Neutrophil (primary cell): ENCODE measurements around the gene SLC25A22.

Experiments
- H3K27ac ChIP-seq: fragments of 200-600 bp; sonication (generic); 2 replicates; pipeline ENCODE4 v1.5.1; 2016; ENCODE audit warnings: mild to moderate bottlenecking, moderate library complexity
- H3K27me3 ChIP-seq: fragments of 200-600 bp; sonication (generic); 2 replicates; pipeline ENCODE4 v1.6.0; 2016; ENCODE audit warnings: mild to moderate bottlenecking
- H3K36me3 ChIP-seq: fragments of 200-600 bp; sonication (generic); 2 replicates; pipeline ENCODE4 v1.5.1; 2017
- H3K4me1 ChIP-seq, 2 experiments: fragments of 200-600 bp in 1 of 2; sonication (generic) in 1 of 2; 1 replicate in 1 of 2; 2 replicates in 1 of 2; pipeline versions ENCODE4 v1.5.1 to v1.6.1; 2013 to 2016; ENCODE audit warnings: low read depth in 1 of 2, low read length in 1 of 2, mild to moderate bottlenecking in 1 of 2, moderate library complexity in 1 of 2; ENCODE audit not compliant: control insufficient read depth in 1 of 2, insufficient read depth in 1 of 2
- H3K4me3 ChIP-seq, 2 experiments: fragments of 200-600 bp in 1 of 2; sonication (generic) in 1 of 2; 1 replicate in 1 of 2; 2 replicates in 1 of 2; pipeline ENCODE4 v1.5.1; 2013 to 2016; ENCODE audit warnings: low read depth in 1 of 2, low read length in 1 of 2, mild to moderate bottlenecking in 1 of 2, moderate library complexity in 1 of 2
- H3K9me3 ChIP-seq: fragments of 200-600 bp; sonication (generic); 2 replicates; pipeline ENCODE4 v1.5.1; 2016
- TF ChIP-seq, protein P1 (sequence below): fragments of 200-600 bp; sonication (generic); IDR thresholded peaks from 2 replicates; pipeline ENCODE4 v1.5.1; 2016; ENCODE audit warnings: antibody characterized with exemption

The SLC25A22 gene

DNA sequence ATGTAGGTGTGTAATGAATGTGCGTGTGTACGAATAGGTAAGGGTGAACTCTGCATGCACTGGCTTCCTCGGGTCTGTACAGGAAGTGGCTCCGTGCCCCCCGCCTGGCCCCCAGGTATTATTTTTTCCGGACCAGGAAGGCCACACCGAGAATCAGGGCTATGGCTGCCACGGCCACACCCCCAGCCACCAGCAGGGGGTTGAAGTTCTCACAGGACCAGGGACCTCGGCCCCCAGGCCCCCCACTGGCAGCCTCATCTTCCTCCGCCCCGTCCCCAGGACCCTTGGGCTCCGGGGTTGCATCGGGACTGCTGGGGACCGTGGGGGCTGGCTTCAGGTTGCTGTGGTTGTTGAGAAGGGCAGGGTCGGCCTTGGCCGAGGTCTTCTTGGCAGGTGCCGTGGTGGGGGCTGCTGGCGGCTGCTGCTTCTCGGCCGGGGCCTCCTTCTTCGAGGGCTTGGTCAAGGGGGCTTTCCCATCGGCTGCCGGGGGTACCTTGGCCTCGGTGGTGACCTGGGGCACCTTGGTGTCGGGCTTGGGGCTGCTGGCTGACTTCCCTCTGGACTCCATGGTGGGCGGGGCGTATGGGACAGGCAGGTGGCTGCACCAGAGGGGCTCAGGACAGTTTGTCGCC, 10.0 kb downstream of the SLC25A22 start:
- no peaks in the 10 kb centered on the region for H3K9me3 ChIP-seq
- peaks cover 0 to 2% of the 10 kb centered on the region in 2 experiments for H3K4me1 ChIP-seq
- peaks cover 39% of the 10 kb centered on the region for H3K27me3 ChIP-seq
- H3K36me3 ChIP-seq: peaks cover 7% of the 10 kb centered on the region
- TF ChIP-seq, protein P1, sequence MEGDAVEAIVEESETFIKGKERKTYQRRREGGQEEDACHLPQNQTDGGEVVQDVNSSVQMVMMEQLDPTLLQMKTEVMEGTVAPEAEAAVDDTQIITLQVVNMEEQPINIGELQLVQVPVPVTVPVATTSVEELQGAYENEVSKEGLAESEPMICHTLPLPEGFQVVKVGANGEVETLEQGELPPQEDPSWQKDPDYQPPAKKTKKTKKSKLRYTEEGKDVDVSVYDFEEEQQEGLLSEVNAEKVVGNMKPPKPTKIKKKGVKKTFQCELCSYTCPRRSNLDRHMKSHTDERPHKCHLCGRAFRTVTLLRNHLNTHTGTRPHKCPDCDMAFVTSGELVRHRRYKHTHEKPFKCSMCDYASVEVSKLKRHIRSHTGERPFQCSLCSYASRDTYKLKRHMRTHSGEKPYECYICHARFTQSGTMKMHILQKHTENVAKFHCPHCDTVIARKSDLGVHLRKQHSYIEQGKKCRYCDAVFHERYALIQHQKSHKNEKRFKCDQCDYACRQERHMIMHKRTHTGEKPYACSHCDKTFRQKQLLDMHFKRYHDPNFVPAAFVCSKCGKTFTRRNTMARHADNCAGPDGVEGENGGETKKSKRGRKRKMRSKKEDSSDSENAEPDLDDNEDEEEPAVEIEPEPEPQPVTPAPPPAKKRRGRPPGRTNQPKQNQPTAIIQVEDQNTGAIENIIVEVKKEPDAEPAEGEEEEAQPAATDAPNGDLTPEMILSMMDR: no peak
- H3K4me3 ChIP-seq: no peak overlapping the region
- H3K27ac ChIP-seq: no peak overlapping the region

GRCh38 chr11:787084-787675, 10.9 kb downstream of the SLC25A22 start:
- Histone ChIP-seq H3K4me3 (no peak overlapping the region), H3K36me3 (peaks cover 7% of the 10 kb centered on the region), H3K4me1 (peaks cover 0 to 2% of the 10 kb centered on the region in 2 experiments), H3K27me3 (peaks cover 39% of the 10 kb centered on the region), H3K9me3 (no peaks in the 10 kb centered on the region), H3K27ac (no peak overlapping the region)
- TF ChIP-seq, protein P1: no peak

- TF ChIP-seq, protein P1: no peak
- H3K4me1 ChIP-seq: peaks cover 0 to 2% of the 10 kb centered on the region in 2 experiments
- H3K27ac ChIP-seq: no peak overlapping the region
- H3K4me3 ChIP-seq: no peak overlapping the region
- no peaks in the 10 kb centered on the region for H3K9me3 ChIP-seq
- peaks cover 2% of the 10 kb centered on the region for H3K36me3 ChIP-seq
- H3K27me3 ChIP-seq: peaks cover 39% of the 10 kb centered on the region
Observed at GRCh38 chr11:786235-787083, 11.6 kb downstream of the SLC25A22 start.

DNA sequence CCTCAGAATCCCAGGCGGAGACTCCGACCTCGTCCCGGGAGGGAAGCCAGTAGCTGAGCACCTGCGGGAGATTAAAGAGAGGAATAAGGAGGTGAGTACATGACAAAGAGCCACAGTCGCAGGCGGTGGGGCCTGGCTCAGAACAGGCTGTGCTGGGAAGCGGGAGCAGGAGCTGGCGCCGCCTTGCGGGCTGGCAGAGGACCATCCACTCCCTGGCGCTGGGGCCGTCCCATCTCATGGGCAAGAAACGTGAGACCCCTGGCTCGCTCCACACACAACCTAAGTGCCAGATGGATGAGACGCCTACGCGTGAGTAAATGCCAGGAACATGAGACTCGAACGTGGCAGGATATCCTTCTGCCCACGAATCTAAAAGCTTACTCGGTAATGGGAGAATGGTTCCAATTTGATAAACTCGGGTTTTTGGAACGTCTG, 14.5 kb downstream of the SLC25A22 start:
- no peaks in the 10 kb centered on the region for H3K9me3 ChIP-seq
- no peak overlapping the region for H3K27ac ChIP-seq
- peaks cover 12% of the 10 kb centered on the region for H3K27me3 ChIP-seq
- H3K4me1 ChIP-seq: peaks cover under 1 to 4% of the 10 kb centered on the region in 2 experiments
- H3K4me3 ChIP-seq: no peak overlapping the region
- H3K36me3 ChIP-seq: no peaks in the 10 kb centered on the region
- TF ChIP-seq, protein P1: no peak

DNA sequence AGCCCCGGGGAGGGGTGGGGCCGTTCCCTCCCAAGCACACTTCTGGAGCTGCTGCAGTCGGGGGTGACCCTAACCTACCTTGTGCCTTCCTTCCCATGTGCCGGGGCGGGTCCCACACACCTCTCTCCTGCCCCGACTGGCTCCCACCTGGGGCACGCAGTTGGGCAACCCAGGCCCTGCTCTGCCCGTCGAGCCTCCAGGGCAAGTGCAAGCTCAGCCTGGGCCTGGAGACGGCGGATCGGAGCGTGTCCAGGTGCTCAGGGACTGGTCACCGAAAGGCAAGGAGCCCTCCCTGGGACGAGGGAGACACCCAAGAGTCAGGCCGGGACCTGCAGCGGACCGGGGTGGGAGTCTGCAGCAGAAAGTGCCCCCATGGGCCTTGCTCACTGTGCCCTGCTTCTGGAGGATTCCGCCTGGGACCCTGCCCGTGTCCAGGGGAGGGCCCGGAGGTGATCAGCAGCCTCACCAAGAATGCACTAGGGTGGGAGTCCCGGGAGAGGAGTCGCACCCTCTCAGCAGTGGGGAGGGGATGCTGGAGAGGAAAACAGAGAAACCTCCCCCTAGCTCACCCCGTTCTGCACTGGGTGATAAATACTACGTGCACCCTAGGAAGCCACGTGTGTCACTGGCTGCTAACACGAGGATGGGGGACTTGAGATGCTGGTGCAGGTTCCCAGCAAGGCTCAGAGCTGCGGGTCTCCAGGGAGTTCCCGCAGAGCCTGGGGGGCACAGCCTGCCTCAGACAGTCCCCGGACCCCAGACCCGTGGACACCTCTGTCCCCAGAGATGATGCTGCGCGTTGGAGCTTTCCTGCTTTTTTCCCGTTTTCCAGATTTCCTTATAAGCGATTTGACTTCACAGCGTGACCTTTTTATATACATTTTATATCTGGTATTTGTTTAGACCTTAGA, 15.6 kb downstream of the SLC25A22 start:
- Histone ChIP-seq H3K27ac (no peak overlapping the region), H3K27me3 (peaks cover under 1% of the 10 kb centered on the region), H3K4me3 (no peak overlapping the region), H3K4me1 (peaks cover 11 to 13% of the 10 kb centered on the region in 2 experiments), H3K36me3 (no peaks in the 10 kb centered on the region), H3K9me3 (no peaks in the 10 kb centered on the region)
- TF ChIP-seq, protein P1: no peak
